Heart right ventricle (tissue), 16 donors: Measurements from ENCODE around the gene RNF44. TPM values are rescaled to one million over a fixed set of nuclear protein-coding genes. Genes with fewer than 3 reads are reported as not detected.
"Not testable (repeated sequence)": the region's sequence is repeated elsewhere in the genome, so short reads cannot be mapped to it uniquely, and the experiment has no call there.

Experiments
- ATAC-seq, 8 donors: fragments of 200-7000 bp; cut with Tn5 transposase; one replicate each; pipeline ENCODE4 v1.9.1; 2020; ENCODE audit warnings: mild to moderate bottlenecking in 8 of 8, moderate library complexity in 8 of 8, moderate number of reproducible peaks in 1 of 8
- DNase-seq, 2 donors: peaks; one replicate each; pipeline ENCODE4 v3.0.0-alpha.2; 2020
- H3K27ac ChIP-seq, 10 donors: fragments of 200-600 bp; sonication (generic) in 2 of 10; one replicate each; pipeline versions ENCODE4 v1.5.0 to v1.8.0; 2020 to 2022; ENCODE audit warnings: mild to moderate bottlenecking in 3 of 10
- H3K27me3 ChIP-seq, 7 donors: fragments of 200-600 bp; one replicate each; pipeline ENCODE4 v1.8.0; 2021 to 2022; ENCODE audit warnings: mild to moderate bottlenecking in 2 of 7
- H3K36me3 ChIP-seq, 9 donors: fragments of 200-600 bp; sonication (generic) in 1 of 9; one replicate each; pipeline versions ENCODE4 v1.5.0 to v1.8.0; 2020 to 2022; ENCODE audit warnings: mild to moderate bottlenecking in 2 of 9
- H3K4me1 ChIP-seq, 9 donors: fragments of 200-600 bp; sonication (generic) in 1 of 9; one replicate each; pipeline versions ENCODE4 v1.5.0 to v1.8.0; 2020 to 2022; ENCODE audit warnings: mild to moderate bottlenecking in 4 of 9
- H3K4me3 ChIP-seq, 10 donors: fragments of 200-600 bp; sonication (generic) in 2 of 10; one replicate each; pipeline versions ENCODE4 v1.5.0 to v1.8.0; 2020 to 2022; ENCODE audit warnings: mild to moderate bottlenecking in 7 of 10, moderate library complexity in 2 of 10
- H3K9me3 ChIP-seq, 11 donors: fragments of 200-600 bp in 10 of 11; sonication (generic) in 2 of 11; one replicate each; pipeline versions ENCODE4 v1.5.0 to v1.8.0; 2013 to 2022; ENCODE audit warnings: mild to moderate bottlenecking in 2 of 11, control low read depth in 1 of 11, moderate library complexity in 1 of 11
- WGBS, 2 donors: extraction: QIAGEN DNeasy Blood & Tissue Kit; methylation state at CpG; one replicate each; pipeline ENCODE4 v1.1.7; 2013; ENCODE audit warnings: inconsistent platforms in 1 of 2; 5-methylcytosine and 5-hydroxymethylcytosine counted together
- intact Hi-C, 10 donors: fragments of 100-400 bp; cut with DNase I; formaldehyde crosslinking; loops; one replicate each; pipeline versions ENCODE4 v1.11.1 to v1.14.2; 2022
- polyA plus RNA-seq, 2 donors: library from polyadenylated mRNA; stranded (reverse); fragments of 200-250 nt; gene quantifications; one replicate each; pipeline ENCODE4 v1.2.3, GENCODE V29; 2013
- total RNA-seq, 10 donors: library from RNA; stranded (reverse); fragmentation: NEBNext Ultra II Directional in 3 of 10; extraction: Animal tissue kit (Norgen Biotek cat#: 25700) in 3 of 10; gene quantifications; one replicate each; pipeline versions ENCODE4 v1.2.1 to v1.2.4, GENCODE V29; 2021 to 2023
- TF ChIP-seq, protein P1 (sequence below), 9 donors: fragments of 200-600 bp; sonication (generic) in 2 of 9; IDR thresholded peaks; one replicate each; pipeline versions ENCODE4 v1.5.0 to v1.8.0; 2021 to 2022; ENCODE audit warnings: antibody characterized with exemption in 9 of 9, mild to moderate bottlenecking in 5 of 9, moderate library complexity in 1 of 9
- donor health status: Arrhythmogenic right ventricular cardiomyopathy.
- donor health status: ischemic (EF 13 %, LVEDD 7.1; RV severe dilation, severe dysfunction).
- donor health status: healthy with polysubstance abuse.
- donor health status: DM: no; HTN: yes; CAD: no.
- donor health status: DM: no; HTN: no; CAD: no.
- donor health status: ischemic (EF 25% LVEDD 6.9; RV normal size, moderate dysfunction).
- donor health status: ischemic (EF 25% LVEDD 5.7; RV mildly dilated, moderate dysfunction).
- donor health status: healthy.
- donor health status: DM: yes; HTN: yes; CAD: no.
- donor health status: Ischemic cardiomyopathy.
- donor health status: ischemic (EF 35%, LVEDD 5.7; RV mildly dilated, moderate dysfunction).
- donor health status: nonischemic (EF 11% LVEDD 7.7; RV severe dilation, severe dysfunction).
- donor health status: DM: yes; HTN: yes; CAD: no.
- donor health status: PGD.
- donor health status: ischemic (EF 29% LVEDD 5.4; RV normal size, mild dysfunction).
- donor health status: nonischemic (EF 23%, LVEDD 6.1; RV moderate dilation, normal function).

The RNF44 gene
- total and polyA plus RNA-seq, 12 donors, result 7.9 to 31.1 (median 21.5) TPM

DNA sequence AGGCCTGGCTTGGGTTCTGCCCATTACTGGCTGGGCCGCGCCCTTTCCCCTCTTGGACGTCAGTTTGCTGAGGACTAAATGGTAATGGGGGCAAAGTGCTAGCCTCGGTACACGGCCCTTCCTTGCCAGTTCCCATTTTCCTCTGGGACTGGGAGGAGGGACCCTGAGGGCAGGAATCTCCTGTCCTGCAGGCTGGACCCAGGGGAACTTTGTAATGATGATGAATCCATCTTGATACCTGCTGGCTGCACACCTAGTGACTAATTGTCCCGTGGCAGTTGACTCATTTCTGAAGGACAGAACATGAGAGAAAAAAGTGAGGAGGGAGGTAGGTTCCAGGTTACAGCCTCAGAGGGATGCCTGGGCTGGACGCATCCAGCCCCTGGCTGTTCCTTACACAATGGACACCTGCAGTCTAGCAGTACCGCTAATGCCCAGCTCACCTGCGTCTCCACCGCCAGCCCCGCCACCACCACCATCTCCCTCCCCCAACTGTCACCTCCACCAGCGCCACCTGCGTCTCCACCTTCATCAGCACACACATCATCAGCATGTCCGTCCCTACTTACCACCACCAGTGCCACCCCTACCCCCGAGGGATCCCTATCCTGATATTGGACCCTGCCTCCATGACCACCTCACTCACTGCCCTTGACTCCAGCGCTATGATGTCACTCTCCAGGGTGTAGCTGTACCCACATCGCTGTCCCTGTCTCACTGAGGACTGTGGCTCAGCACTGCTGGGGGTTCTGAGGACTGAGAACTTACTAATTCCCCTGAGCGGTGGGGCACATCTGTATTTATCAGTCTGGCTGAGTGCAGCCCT is 16.3 kb upstream of the RNF44 start:
- TF ChIP-seq, protein P1, sequence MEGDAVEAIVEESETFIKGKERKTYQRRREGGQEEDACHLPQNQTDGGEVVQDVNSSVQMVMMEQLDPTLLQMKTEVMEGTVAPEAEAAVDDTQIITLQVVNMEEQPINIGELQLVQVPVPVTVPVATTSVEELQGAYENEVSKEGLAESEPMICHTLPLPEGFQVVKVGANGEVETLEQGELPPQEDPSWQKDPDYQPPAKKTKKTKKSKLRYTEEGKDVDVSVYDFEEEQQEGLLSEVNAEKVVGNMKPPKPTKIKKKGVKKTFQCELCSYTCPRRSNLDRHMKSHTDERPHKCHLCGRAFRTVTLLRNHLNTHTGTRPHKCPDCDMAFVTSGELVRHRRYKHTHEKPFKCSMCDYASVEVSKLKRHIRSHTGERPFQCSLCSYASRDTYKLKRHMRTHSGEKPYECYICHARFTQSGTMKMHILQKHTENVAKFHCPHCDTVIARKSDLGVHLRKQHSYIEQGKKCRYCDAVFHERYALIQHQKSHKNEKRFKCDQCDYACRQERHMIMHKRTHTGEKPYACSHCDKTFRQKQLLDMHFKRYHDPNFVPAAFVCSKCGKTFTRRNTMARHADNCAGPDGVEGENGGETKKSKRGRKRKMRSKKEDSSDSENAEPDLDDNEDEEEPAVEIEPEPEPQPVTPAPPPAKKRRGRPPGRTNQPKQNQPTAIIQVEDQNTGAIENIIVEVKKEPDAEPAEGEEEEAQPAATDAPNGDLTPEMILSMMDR (IDR thresholded peaks at IDR 0.05), result no peak
- H3K9me3 ChIP-seq, result no peaks in the 10 kb centered on the region
- 60 to 62% methylated on average over 18 of the region's 18 CpGs for WGBS, 2 donors
- ATAC-seq (peak in 3 of 8 donors; percentile 16 to 34 (median 18)), DNase-seq (no peak)
- no peaks in the 10 kb centered on the region for H3K36me3 ChIP-seq
- H3K27ac ChIP-seq, result no peak overlapping the region
- H3K4me1 ChIP-seq, result peaks cover 0 to 18% (median 0%) of the 10 kb centered on the region in 9 donors
- intact Hi-C loops, result no loop called here
- H3K4me3 ChIP-seq, result no peak overlapping the region
- H3K27me3 ChIP-seq, result peaks cover 0 to 30% (median 17%) of the 10 kb centered on the region in 7 donors

DNA sequence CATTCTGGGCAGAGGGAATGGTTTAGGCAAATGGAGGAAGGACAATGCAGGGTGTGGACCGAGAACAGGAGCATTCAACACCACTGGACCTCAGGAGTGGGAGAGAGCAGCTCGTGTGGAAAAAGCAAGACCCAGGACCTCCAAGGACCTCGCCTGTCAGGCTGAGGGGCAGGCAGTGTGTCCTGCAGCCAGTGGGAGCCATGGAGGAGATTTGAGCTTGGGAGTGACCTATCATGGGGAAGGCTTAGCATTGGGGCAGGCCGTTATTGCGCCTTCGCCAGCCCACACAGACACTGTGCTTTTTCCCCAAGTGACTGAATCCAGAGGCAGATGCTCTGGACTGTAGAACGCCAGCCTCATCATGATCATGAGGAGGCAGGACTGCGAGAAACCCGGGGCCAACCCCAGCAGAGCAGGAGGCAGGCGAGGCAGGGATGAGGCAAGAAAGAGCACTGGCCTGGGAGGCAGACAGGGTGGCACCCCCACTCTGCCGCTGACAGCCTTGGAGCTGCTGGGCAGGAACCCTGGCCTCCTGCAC is 15.2 kb upstream of the RNF44 start:
- H3K4me3 ChIP-seq, result no peak overlapping the region
- TF ChIP-seq, protein P1 (IDR thresholded peaks at IDR 0.05), result no peak
- H3K4me1 ChIP-seq, result peaks cover 0 to 22% (median 0%) of the 10 kb centered on the region in 9 donors
- no peak overlapping the region for H3K27ac ChIP-seq
- intact Hi-C loops, result no loop called here
- no peaks in the 10 kb centered on the region for H3K9me3 ChIP-seq
- WGBS, 2 donors, result 80 to 86% methylated on average over 11 of the region's 11 CpGs
- peaks cover 0 to 30% (median 17%) of the 10 kb centered on the region in 7 donors for H3K27me3 ChIP-seq
- ATAC-seq (no peak), DNase-seq (no peak)
- no peaks in the 10 kb centered on the region for H3K36me3 ChIP-seq

DNA sequence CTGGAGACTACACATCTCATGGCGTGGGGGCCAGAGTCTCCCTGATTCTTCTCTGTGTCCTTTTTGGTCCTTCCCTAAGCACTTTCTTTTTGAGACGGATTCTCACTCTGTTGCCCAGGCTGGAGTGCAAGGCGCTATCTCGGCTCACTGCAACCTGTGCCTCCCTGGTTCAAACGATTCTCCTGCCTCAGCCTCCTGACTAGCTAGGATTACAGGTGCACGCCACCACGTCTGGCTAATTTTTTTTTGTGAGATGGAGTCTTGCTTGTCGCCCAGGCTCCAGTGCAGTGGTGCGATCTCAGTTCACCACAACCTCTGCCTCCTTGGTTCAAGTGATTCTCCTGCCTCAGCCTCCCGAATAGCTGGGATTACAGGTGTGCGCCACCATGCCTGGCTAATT is 13.7 kb upstream of the RNF44 start:
- not testable (repeated sequence) for DNase-seq
- H3K27me3 ChIP-seq, result peaks cover 0 to 30% (median 17%) of the 10 kb centered on the region in 7 donors

DNA sequence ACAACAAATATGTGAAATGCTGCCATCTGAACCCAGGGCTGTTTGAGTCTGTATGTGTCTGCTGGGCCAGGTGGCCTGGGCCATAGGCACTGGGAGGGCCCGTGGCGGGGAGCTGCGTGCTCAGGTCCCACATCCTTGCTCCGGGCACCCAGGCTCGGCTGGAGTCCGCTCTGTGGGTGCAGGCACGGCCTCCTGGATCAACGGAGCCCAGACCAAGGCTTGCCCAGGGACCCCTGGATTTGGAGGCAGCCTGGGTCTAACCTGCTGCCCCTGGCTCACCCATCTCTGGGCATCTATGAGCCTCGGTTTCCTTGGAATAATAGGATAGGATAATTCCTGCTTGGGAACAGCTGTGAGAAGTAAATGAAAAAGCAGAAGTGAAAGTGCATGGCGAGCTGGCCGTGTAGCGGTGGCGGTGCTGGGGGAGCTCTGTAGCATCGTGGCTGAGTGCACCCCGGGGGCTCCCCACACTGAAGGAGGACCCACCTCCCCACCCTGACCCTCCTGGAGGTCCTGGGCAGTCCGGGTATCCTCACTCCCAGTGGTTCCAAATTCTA is 13.2 kb upstream of the RNF44 start:
- WGBS, 2 donors, result 80 to 84% methylated on average over 16 of the region's 16 CpGs
- DNase-seq, result no peak
- H3K27ac ChIP-seq, result no peak overlapping the region

More for the DNA sequence above, 13.7 kb upstream of the RNF44 start:
- H3K9me3 ChIP-seq, H3K27ac ChIP-seq, H3K4me3 ChIP-seq, H3K36me3 ChIP-seq, intact Hi-C loops, ATAC-seq: not testable (repeated sequence)
- H3K4me1 ChIP-seq, result peaks cover 0 to 20% (median 0%) of the 10 kb centered on the region in 9 donors
- 88 to 90% methylated on average over 11 of the region's 11 CpGs for WGBS, 2 donors

More for the DNA sequence above, 13.2 kb upstream of the RNF44 start:
- Histone ChIP-seq H3K36me3 (no peaks in the 10 kb centered on the region), H3K4me3 (no peak overlapping the region), H3K9me3 (no peaks in the 10 kb centered on the region), H3K4me1 (peaks cover 0 to 20% (median 0%) of the 10 kb centered on the region in 9 donors), H3K27me3 (peaks cover 0 to 30% (median 17%) of the 10 kb centered on the region in 7 donors)
- TF ChIP-seq, protein P1 (IDR thresholded peaks at IDR 0.05), result no peak
- intact Hi-C loops, result no loop called here
- no peak for ATAC-seq
